HG03354 (cell line): ENCODE results near the gene RINL.
A peak's percentile ranks its signal among the peaks of the same experiment; 100 is the strongest.

Experiments
- ATAC-seq: cut with Tn5 transposase; IDR thresholded peaks from one replicate; pipeline ENCODE4 v1.9.1; 2021; ENCODE audit warnings: mild to moderate bottlenecking; ENCODE audit not compliant: unreplicated experiment, poor library complexity, severe bottlenecking

RINL gene

DNA sequence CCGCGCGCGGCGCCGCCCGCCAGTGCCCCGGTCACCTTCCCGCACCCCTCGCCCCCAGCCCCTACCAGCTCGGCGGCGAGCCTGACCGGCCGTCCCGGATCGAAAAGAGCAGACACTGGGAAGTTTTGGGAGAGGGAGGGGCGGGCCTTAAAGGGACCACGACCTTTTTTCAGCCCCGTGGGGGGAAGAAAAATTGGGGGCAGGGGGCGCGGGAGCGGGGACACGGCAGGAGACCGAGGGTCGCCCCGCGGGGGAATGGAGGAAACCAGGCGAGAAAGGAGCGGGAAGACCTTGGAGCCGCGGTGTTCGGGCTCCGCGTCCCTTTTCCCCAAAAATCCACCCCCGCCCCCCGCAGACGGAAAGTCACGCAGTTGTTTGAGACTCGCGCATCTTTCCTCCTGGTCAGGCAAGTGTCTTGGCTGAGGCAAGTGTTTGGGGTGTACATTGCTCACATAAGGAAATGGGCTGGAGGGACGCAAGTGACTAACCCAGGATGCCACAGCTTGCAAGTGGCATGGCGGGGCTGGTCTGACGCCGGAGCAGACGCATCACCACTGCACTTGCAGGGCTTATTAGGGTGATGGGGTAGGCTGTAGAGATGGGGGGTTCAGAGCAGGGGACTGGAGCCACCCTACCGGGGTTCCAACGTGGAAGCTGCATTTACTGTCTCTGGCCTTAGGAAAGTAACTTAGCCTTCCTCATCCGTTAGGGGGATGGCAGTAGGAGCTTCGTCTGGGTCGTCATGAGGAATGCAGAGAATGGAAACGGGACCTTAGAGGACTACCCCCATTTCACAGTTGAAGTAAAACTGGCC is 25.6 kb downstream of the RINL start:
- ATAC-seq, result no peak

GRCh38 chr19:38851622-38852230 is 26.3 kb downstream of the RINL start:
- ATAC-seq, result peak; percentile 21

DNA sequence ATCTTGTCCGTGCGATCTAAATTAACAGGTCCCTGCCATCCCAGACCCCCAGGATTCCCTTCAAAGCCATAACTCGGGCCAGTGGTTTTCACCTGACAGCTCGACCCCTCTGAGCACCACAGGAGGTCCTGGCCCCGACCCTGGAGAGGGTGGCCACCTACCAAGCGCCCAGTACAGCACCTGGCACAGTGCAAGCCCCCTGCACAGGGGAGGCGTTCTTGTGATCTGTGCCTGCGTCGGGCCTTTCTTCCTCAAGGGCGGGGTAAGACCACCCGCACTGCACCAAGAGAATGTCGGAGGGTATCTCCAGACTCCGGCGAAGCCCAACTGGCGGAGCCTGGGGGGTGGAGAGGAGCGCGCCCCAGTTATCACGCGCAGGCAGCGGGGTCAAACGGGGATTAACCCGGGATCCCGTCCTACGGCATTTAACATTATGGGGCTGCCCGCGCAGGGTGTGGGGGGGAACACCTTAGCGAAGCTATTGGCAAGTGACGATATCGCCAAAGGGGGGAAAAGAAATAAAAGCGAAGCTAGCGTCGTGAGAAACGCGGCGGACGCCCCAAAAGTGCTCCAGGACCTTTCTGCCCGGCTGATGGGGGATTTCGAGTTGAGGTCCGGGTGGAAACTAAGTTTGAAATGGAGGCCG is 27.0 kb downstream of the RINL start:
- no peak for ATAC-seq

GRCh38 chr19:38850436-38850975 is 27.6 kb downstream of the RINL start:
- ATAC-seq, result peak; percentile 68

DNA sequence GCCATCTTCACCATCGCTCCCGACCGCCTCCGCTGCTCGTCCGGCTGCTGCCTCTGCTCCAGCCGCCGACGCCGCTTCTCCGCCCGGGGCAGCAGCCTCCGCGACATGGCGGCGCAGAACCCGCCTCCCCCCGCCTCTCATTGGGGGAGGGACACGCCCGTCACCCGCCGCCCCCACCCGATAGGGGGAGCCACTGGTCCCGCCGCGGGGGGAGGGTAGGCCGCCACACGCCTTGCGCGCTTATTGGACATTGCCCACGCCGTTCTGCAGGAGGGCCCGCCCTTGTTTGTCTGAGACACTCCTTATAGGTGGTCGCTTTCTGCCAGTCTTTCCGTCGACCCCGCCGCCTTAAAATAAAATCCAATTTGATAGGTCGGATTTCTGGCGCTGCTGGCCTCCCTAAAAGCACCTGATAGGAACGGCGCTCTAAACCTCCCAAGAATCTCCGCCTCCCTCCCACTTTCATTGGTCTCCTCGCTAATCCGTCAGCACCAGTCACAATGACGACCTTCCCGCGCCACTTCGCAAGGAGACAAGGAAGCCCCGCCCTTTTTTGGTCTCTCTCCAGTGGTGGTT is 28.1 kb downstream of the RINL start, which contains the start of gene HNRNPL:
TSS of gene HNRNPL (minus strand) at position 127 of the 576 bp plus-strand sequence. CDS start at position 107, 20 bp downstream.
- ATAC-seq, result peak; percentile 63

- peak; percentile 23 for ATAC-seq
Measured at GRCh38 chr19:38849147-38849859, 28.8 kb downstream of the RINL start.

GRCh38 chr19:38848299-38849146 is 29.6 kb downstream of the RINL start:
- no peak for ATAC-seq

GRCh38 chr19:38846097-38846496 is 32.0 kb downstream of the RINL start:
- ATAC-seq, result no peak

DNA sequence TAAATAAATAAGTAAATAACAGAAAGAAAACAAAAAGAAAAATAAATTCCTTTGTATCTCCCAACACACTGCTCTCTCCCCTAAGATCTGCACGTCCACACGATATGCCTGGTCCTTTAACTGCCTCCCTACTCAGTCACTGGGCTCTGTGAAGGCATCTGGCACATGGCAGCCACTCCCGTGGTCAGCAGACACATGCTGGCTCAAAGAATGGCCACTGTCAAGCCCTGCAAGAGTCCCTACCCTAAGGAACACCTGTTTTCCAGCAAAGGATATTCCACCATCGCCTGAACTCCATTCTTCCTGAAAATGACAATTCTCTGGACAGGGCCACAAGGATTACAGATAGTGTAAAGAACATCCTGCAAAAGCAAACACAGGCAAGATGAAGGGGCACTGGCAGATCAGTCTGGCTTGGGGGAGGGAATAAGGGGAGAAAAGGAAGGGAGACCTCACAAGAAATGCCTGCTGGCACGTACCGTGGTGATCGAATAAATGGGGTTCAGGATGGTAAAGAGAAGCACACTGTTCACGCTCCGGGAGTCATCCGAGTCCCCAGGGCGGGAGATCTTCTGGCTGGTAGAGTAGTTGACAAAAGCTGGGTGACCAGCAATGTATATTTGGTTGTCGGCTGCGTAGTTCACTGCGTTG is 32.6 kb downstream of the RINL start:
- ATAC-seq, result no peak

DNA sequence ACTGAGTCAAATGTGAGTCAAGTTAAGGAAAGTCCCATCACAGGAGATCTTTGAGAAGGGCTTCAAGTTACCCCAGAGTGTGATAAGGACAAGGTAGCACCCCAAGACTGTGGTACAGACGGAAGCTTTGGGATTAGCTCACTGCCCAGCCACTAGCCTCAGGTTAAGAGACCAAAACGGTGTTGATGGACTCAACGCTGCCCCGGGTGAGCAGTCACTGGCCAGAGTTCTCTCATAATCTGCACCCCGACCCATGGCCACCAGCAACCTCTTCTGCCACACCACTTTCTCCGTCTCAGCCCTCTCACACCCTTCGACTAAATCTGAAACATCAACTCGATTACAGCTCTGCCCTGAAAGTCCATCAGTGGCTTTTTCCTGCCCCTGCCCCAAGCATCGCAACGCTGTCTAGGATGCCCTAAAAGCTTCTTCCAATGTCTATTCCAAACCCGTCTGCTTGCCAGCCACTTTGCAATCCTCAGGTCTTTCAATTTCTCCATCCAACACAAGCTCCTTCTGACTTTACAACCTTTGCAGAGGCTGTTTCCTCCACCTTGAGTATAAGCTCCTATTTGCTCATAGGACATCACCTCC is 33.9 kb downstream of the RINL start:
- no peak for ATAC-seq

- ATAC-seq, result no peak
Measured at GRCh38 chr19:38843175-38843758, 34.8 kb downstream of the RINL start.

GRCh38 chr19:38842439-38843174 is 35.5 kb downstream of the RINL start:
- no peak for ATAC-seq

DNA sequence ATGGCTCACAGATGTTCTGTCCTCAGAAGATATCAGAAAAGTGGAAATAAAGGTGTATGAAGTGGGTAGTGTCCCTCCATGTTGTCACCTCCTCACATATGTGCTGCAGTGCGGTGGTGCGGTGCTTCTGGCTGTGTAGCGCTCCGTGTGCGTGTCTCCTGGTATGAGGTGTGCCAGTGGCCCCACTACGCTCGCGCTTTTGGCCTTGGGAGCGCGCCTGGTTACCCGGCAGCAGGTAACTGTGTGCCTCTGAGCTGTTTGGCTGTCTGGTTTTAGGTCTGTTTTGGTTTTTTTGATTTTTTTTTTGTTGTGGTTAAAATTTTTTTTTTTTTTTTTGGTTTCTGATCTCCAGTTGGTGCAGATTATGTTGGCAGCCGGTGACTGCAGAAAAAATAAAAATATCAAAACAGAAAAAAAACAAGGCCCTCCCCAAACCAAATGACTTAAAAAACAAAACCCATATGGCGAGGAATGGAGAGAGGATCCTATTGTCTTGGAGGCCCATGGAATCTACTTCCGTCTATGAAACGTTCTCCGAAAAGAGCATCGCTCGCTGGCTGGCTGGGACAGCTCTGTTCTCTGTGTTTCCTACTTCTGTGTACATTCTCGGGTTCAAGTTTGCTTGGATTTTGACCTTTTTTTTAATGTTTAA is 36.2 kb downstream of the RINL start:
- no peak for ATAC-seq

- ATAC-seq, result no peak
Measured at GRCh38 chr19:38841180-38841766, 36.8 kb downstream of the RINL start.

GRCh38 chr19:38840583-38840968 is 37.5 kb downstream of the RINL start:
- no peak for ATAC-seq
